ENCODE measurements around the gene SURF2.

DNA sequence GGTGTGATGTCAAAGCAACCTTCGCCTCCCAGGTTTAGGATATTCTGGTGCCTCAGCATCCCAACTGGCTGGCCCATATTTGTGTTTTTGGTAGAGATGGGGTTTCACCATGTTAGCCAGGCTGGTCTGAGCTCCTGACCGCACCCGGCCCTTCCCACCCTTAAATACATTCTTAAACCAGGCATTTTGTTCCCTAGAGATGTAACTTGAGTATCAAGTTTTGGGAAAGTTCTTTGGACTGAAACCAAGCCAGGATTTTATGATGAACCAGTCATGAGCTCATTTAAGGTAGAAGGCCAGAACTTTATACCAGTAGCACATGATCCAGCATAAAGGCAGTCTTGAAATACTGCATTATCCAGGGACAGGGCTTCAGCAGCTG is 4.8 kb upstream of the SURF2 start:
- no peak for TF ChIP-seq POLR2A (IDR thresholded peaks at IDR 0.05)
- TF ChIP-seq, protein P1, sequence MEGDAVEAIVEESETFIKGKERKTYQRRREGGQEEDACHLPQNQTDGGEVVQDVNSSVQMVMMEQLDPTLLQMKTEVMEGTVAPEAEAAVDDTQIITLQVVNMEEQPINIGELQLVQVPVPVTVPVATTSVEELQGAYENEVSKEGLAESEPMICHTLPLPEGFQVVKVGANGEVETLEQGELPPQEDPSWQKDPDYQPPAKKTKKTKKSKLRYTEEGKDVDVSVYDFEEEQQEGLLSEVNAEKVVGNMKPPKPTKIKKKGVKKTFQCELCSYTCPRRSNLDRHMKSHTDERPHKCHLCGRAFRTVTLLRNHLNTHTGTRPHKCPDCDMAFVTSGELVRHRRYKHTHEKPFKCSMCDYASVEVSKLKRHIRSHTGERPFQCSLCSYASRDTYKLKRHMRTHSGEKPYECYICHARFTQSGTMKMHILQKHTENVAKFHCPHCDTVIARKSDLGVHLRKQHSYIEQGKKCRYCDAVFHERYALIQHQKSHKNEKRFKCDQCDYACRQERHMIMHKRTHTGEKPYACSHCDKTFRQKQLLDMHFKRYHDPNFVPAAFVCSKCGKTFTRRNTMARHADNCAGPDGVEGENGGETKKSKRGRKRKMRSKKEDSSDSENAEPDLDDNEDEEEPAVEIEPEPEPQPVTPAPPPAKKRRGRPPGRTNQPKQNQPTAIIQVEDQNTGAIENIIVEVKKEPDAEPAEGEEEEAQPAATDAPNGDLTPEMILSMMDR (IDR thresholded peaks at IDR 0.05), result no peak
